Muscle layer of duodenum (tissue), 2 donors: Measurements from ENCODE around the gene RSPH10B.
"Not testable (repeated sequence)": the region's sequence is repeated elsewhere in the genome, so short reads cannot be mapped to it uniquely, and the experiment has no call there.

Experiments
- H3K27ac ChIP-seq: one replicate; pipeline ENCODE4 v1.7.0; 2013; ENCODE audit warnings: mild to moderate bottlenecking, low read length
- H3K27me3 ChIP-seq: one replicate; pipeline ENCODE4 v1.7.0; 2013; ENCODE audit warnings: low read depth, mild to moderate bottlenecking, control low read depth, low read length
- H3K36me3 ChIP-seq, 2 donors: one replicate each; pipeline ENCODE4 v1.7.0; 2013; ENCODE audit warnings: low read length in 2 of 2, control low read depth in 1 of 2, mild to moderate bottlenecking in 1 of 2; ENCODE audit not compliant: insufficient read depth in 2 of 2, control insufficient read depth in 1 of 2
- H3K4me1 ChIP-seq, 2 donors: one replicate each; pipeline ENCODE4 v1.7.0; 2013; ENCODE audit warnings: low read length in 2 of 2, mild to moderate bottlenecking in 2 of 2, control low read depth in 1 of 2, moderate library complexity in 1 of 2; ENCODE audit not compliant: insufficient read depth in 2 of 2, control insufficient read depth in 1 of 2
- H3K4me3 ChIP-seq, 2 donors: one replicate each; pipeline ENCODE4 v1.7.0; 2013; ENCODE audit warnings: low read length in 2 of 2, low read depth in 1 of 2, mild to moderate bottlenecking in 1 of 2
- H3K9me3 ChIP-seq, 2 donors: one replicate each; pipeline ENCODE4 v1.7.0; 2013; ENCODE audit warnings: low read length in 2 of 2, control low read depth in 1 of 2, mild to moderate bottlenecking in 1 of 2; ENCODE audit not compliant: control insufficient read depth in 1 of 2
- donor health status: healthy.

The RSPH10B gene

DNA sequence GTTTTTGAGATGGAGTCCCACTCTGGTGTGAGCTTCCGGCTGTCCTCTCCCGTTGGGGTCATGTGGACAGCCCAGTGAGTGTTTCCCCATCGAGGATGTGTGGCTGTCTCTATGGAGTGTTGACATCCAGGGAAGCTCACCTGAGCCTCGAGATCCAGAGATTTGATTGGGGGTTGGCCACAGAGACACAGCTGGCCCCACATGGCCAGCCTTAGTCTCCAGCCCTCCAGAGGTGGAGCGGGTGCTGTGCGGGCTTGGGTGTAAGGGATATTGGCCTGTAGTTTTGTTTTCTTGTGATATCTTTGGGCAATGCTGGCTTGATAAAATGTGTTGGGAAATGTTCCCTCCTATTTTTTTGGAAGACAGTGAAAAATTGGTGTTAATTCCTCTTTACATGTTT is 54.0 kb downstream of the RSPH10B start:
- H3K27me3 ChIP-seq, H3K36me3 ChIP-seq, H3K9me3 ChIP-seq, H3K4me3 ChIP-seq, H3K4me1 ChIP-seq, H3K27ac ChIP-seq: not testable (repeated sequence)

DNA sequence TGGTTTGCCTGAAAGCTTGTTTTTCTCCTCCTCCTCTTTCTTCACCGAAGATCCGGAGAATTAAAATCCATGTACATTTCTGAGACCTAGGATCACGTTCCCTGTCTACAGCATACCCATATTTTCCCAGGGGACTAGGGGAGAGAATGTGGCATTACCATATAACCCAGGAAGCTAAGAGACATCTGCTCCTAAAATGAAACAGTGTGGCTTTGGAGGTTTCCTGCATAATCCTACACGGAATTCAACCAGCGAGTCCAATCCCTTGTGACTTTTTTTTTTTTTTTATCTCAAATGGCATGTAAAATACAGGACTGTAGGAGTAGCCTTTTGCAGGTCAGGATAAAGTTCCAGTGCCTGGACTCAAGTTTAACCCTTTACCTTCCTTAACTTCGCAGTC is 61.7 kb downstream of the RSPH10B start:
- H3K4me1 ChIP-seq, H3K27me3 ChIP-seq, H3K9me3 ChIP-seq, H3K27ac ChIP-seq, H3K4me3 ChIP-seq: not testable (repeated sequence)
- peaks cover 0 to 14% of the 10 kb centered on the region in 2 donors for H3K36me3 ChIP-seq

- not testable (repeated sequence) for H3K9me3 ChIP-seq, H3K4me3 ChIP-seq, H3K27me3 ChIP-seq, H3K36me3 ChIP-seq, H3K4me1 ChIP-seq, H3K27ac ChIP-seq
These were observed 65.8 kb downstream of the RSPH10B start for GRCh38 chr7:5904726-5905125.

- not testable (repeated sequence) for H3K4me1 ChIP-seq, H3K9me3 ChIP-seq, H3K36me3 ChIP-seq, H3K27ac ChIP-seq, H3K4me3 ChIP-seq, H3K27me3 ChIP-seq
These were observed 67.5 kb downstream of the RSPH10B start for GRCh38 chr7:5903002-5903401.

DNA sequence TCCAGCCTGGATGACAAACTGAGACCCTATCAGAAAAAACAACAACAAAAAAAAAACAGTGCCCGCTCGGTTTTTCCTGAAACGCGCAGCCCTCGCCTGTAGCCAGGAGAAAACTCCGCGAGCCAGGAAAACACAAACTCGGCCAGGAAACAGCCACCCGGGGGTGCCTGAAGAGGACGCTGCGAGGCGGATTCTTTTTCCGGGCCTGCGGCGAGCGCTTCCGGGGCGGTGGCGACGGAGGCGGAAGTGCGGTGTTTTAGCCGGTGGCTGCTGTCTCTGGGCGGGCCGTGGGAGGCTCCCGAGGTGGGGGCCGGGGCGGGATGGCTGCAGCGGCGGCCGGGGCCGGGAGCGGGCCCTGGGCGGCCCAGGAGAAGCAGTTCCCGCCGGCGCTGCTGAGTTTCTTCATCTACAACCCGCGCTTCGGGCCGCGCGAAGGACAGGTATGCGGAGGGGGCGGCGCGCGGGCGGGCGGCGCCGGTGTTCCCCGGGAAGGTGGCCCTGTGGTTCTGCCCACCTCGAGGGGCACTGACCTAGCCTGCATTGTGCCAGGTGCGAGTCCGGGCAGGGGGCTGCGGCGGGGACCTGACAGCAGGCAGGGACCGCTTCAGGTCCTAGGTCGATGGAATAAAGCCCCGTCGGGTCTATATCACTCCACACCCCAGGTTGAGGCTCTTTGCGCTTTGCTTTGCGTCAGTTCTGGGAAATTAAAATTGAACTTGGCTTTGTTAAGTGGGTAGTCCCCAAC is 71.8 kb downstream of the RSPH10B start, which contains the start of gene CCZ1:
Gene CCZ1 (plus strand): TSS at position 254 of the 745 bp plus-strand sequence. CDS start 67 bp downstream, at position 321.
- not testable (repeated sequence) for H3K27me3 ChIP-seq, H3K27ac ChIP-seq, H3K4me3 ChIP-seq

GRCh38 chr7:5897369-5897919 is 73.0 kb downstream of the RSPH10B start:
- not testable (repeated sequence) for H3K36me3 ChIP-seq, H3K27me3 ChIP-seq, H3K9me3 ChIP-seq, H3K4me3 ChIP-seq, H3K27ac ChIP-seq, H3K4me1 ChIP-seq

More for the DNA sequence above, 71.8 kb downstream of the RSPH10B start, which contains the start of gene CCZ1:
- H3K4me1 ChIP-seq, H3K36me3 ChIP-seq, H3K9me3 ChIP-seq: not testable (repeated sequence)

DNA sequence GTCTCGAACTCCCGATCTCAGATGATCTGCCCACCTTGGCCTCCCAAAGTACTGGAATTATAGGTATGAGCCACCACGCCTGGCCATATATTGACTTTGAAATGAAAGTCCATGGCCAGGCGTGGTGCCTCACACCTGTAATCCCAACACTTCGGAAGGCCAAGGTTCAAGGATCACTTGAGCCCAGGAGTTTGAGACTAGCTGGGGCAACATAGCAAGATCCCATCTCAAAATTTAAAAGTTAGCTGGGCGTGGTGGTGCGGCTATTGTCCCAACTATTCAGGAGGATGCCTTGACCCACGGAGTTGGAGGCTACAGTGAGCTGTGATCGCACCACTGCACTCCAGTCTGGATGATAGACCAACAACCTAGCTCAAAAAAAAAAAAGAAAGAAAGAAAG is 78.0 kb downstream of the RSPH10B start:
- Histone ChIP-seq H3K27ac (no peak overlapping the region), H3K27me3 (no peaks in the 10 kb centered on the region), H3K9me3 (no peaks in the 10 kb centered on the region), H3K4me3 (no peak overlapping the region), H3K36me3 (no peaks in the 10 kb centered on the region), H3K4me1 (no peaks in the 10 kb centered on the region)

- H3K36me3 ChIP-seq, H3K9me3 ChIP-seq: not testable (repeated sequence)
These were observed 80.2 kb downstream of the RSPH10B start for GRCh38 chr7:5890244-5890643.

DNA sequence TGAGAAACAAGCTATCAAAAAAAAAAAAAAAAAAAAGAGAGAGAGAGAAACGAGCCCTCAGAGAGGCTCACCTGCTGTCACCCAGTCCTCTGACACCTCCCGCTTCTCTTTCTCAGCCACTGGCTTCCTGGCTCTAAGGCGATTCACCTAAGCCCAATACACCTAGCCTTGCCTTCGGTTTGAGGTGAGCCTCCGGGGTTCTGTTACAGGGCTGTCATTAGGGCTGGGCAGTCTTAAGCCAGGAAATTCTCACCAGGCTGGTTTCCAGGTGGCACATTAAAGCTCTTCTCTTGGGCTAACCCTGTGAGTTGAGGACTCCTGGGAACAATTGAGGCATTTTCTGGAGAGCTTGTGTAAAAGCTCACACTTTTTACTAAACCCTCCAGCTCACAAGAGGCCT is 82.5 kb downstream of the RSPH10B start:
- not testable (repeated sequence) for H3K4me1 ChIP-seq, H3K36me3 ChIP-seq, H3K4me3 ChIP-seq, H3K9me3 ChIP-seq, H3K27me3 ChIP-seq, H3K27ac ChIP-seq

More at GRCh38 chr7:5890244-5890643, 80.2 kb downstream of the RSPH10B start:
- not testable (repeated sequence) for H3K27ac ChIP-seq, H3K4me3 ChIP-seq, H3K4me1 ChIP-seq, H3K27me3 ChIP-seq

GRCh38 chr7:5884431-5884830 is 86.1 kb downstream of the RSPH10B start:
- not testable (repeated sequence) for H3K27me3 ChIP-seq, H3K36me3 ChIP-seq, H3K4me3 ChIP-seq, H3K4me1 ChIP-seq, H3K27ac ChIP-seq, H3K9me3 ChIP-seq

DNA sequence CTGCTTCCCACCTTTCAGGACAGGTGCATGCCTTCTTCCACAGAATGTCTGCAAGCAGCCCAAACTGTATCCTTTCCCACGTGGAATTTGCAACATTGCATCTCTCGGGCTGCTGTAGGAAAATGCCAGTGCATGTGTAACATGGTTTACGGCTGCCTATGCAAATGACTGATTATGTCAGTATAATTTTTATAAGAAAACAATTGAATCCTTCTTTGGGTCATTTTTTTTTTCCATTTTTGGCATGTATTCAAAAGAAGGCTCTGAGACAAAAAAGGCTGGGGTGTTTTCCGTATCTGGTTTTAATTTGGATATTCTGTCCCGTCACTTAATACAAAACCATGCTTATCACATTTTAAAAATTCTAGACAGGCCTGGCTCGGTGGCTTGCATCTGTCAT is 90.4 kb downstream of the RSPH10B start:
- not testable (repeated sequence) for H3K9me3 ChIP-seq, H3K36me3 ChIP-seq, H3K27ac ChIP-seq, H3K4me1 ChIP-seq, H3K4me3 ChIP-seq, H3K27me3 ChIP-seq

- not testable (repeated sequence) for H3K36me3 ChIP-seq, H3K4me1 ChIP-seq, H3K27ac ChIP-seq, H3K4me3 ChIP-seq, H3K27me3 ChIP-seq, H3K9me3 ChIP-seq
These were observed 90.9 kb downstream of the RSPH10B start for GRCh38 chr7:5879591-5879990.
